DMS153 treated with DMSO at 0.1 percent for 48 hours (cell line): ENCODE measurements around the gene P2RY14.

Experiments used
- DNase-seq: peaks from one replicate; lab custom pipeline; 2025; ENCODE audit not compliant: unreplicated experiment; lab: John Stamatoyannopoulos, UW

Gene P2RY14

GRCh38 chr3:151218136-151218535 is 60.2 kb downstream of the P2RY14 start:
- DNase-seq = no peak

GRCh38 chr3:151216641-151217607 is 61.4 kb downstream of the P2RY14 start:
- no peak for DNase-seq

- DNase-seq = no peak
Measured at GRCh38 chr3:151214459-151214858, 63.9 kb downstream of the P2RY14 start.

- DNase-seq = no peak
Measured at GRCh38 chr3:151213881-151214280, 64.5 kb downstream of the P2RY14 start.

GRCh38 chr3:151213151-151213550 is 65.2 kb downstream of the P2RY14 start:
- no peak for DNase-seq

- DNase-seq = no peak
Measured at GRCh38 chr3:151210676-151211381, 67.5 kb downstream of the P2RY14 start.

GRCh38 chr3:151209654-151210053 is 68.7 kb downstream of the P2RY14 start:
- DNase-seq = no peak

GRCh38 chr3:151206201-151206600 is 72.1 kb downstream of the P2RY14 start:
- no peak for DNase-seq

GRCh38 chr3:151205482-151205881 is 72.9 kb downstream of the P2RY14 start:
- no peak for DNase-seq

GRCh38 chr3:151204530-151205402 is 73.6 kb downstream of the P2RY14 start:
- no peak for DNase-seq

- DNase-seq = no peak
Measured at GRCh38 chr3:151203051-151203420, 75.3 kb downstream of the P2RY14 start, which contains the start of gene GPR171. Gene GPR171, minus strand, starts transcription at chr3:151203216. Its CDS starts 3,830 bp downstream, at chr3:151199386.

- DNase-seq = no peak
Measured at GRCh38 chr3:151201051-151201730, 77.2 kb downstream of the P2RY14 start.

- DNase-seq = no peak
Measured at GRCh38 chr3:151200586-151200985, 77.8 kb downstream of the P2RY14 start.

- DNase-seq = no peak
Measured at GRCh38 chr3:151199554-151200438, 78.5 kb downstream of the P2RY14 start.

- no peak for DNase-seq
Measured at GRCh38 chr3:151198849-151199248, 79.5 kb downstream of the P2RY14 start.

GRCh38 chr3:151197981-151198767 is 80.2 kb downstream of the P2RY14 start:
- DNase-seq = no peak

GRCh38 chr3:151197228-151197627 is 81.1 kb downstream of the P2RY14 start:
- DNase-seq = no peak

GRCh38 chr3:151196434-151196833 is 81.9 kb downstream of the P2RY14 start:
- no peak for DNase-seq

- no peak for DNase-seq
Measured at GRCh38 chr3:151195826-151196225, 82.5 kb downstream of the P2RY14 start.
